GM12878 (cell line): ENCODE measurements around the gene PRX. TPM values are rescaled to one million over a fixed set of nuclear protein-coding genes. Genes with fewer than 3 reads are reported as not detected.

ENCODE experiments used
- DPF2 ChIP-seq: fragments of 450-650 bp; IDR thresholded peaks from 2 replicates; pipeline ENCODE4 v1.6.1; 2017; ENCODE audit warnings: mild to moderate bottlenecking
- E2F8 ChIP-seq: fragments of 450-650 bp; IDR thresholded peaks from 2 replicates; pipeline ENCODE4 v1.6.1; 2018; ENCODE audit warnings: mild to moderate bottlenecking, low read depth, moderate library complexity; ENCODE audit not compliant: partially characterized antibody
- E4F1 ChIP-seq: fragments of 450-650 bp; IDR thresholded peaks from 2 replicates; pipeline ENCODE4 v1.6.1; 2018; ENCODE audit warnings: borderline replicate concordance, mild to moderate bottlenecking; ENCODE audit not compliant: partially characterized antibody
- GATAD2B ChIP-seq: fragments of 450-650 bp; conservative IDR thresholded peaks from 2 replicates; pipeline ENCODE4 v1.6.1; 2017; ENCODE audit warnings: low read depth, mild to moderate bottlenecking, moderate library complexity
- IKZF1 ChIP-seq: fragments of 450-650 bp; conservative IDR thresholded peaks from 2 replicates; pipeline ENCODE4 v1.6.1; 2017; ENCODE audit warnings: antibody characterized with exemption, mild to moderate bottlenecking
- MTA2 ChIP-seq: fragments of 450-650 bp; IDR thresholded peaks from 2 replicates; pipeline ENCODE4 v1.6.1; 2016; ENCODE audit warnings: low read depth, mild to moderate bottlenecking, moderate library complexity
- NFIC ChIP-seq: IDR thresholded peaks from 2 replicates; pipeline ENCODE4 v1.6.1; 2012; ENCODE audit warnings: low read depth, mild to moderate bottlenecking, inconsistent platforms, low read length, moderate library complexity
- NR2F1 ChIP-seq: fragments of 450-650 bp; conservative IDR thresholded peaks from 2 replicates; pipeline ENCODE4 v1.6.1; 2017; ENCODE audit warnings: mild to moderate bottlenecking
- POU2F2 ChIP-seq: IDR thresholded peaks from 3 replicates; pipeline ENCODE4 v1.6.1; 2011; ENCODE audit warnings: low read depth, mild to moderate bottlenecking, low read length, borderline replicate concordance
- RUNX3 ChIP-seq: IDR thresholded peaks from 2 replicates; pipeline ENCODE4 v1.6.1; 2012; ENCODE audit warnings: low read length, inconsistent platforms
- SKIL ChIP-seq: fragments of 450-650 bp; IDR thresholded peaks from 2 replicates; pipeline ENCODE4 v1.6.1; 2017; ENCODE audit warnings: mild to moderate bottlenecking, low read depth, inconsistent platforms; ENCODE audit not compliant: poor library complexity, severe bottlenecking
- TBL1XR1 ChIP-seq: IDR thresholded peaks from 2 replicates; pipeline ENCODE4 v1.6.1; 2012; ENCODE audit warnings: low read depth, low read length, improper control_type of control experiment
- polyA plus RNA-seq, 11 experiments: library from polyadenylated mRNA; depleted of rRNA in 4 of 11; unstranded in 6 of 11; stranded (reverse) in 5 of 11; fragments of >200 nt; fragmentation: Nextera tagmentation in 4 of 11; fragmentation: Illumina TruSeq in 1 of 11; extraction: Ambion mirVana in 4 of 11; extraction: Trizol in 1 of 11; gene quantifications; 1 replicate in 1 of 11; 2 replicates in 10 of 11; pipeline versions ENCODE4 v1.2.1 to v1.2.3, GENCODE V29; 2011 to 2016; ENCODE audit warnings: inconsistent platforms in 2 of 11, missing spikeins in 2 of 11, low read depth in 1 of 11
- total RNA-seq, 4 experiments: library from RNA; depleted of rRNA in 3 of 4; stranded (reverse); fragments of >200 nt in 3 of 4; fragmentation: Illumina TruSeq in 1 of 4; extraction: Trizol in 1 of 4; gene quantifications; 2 replicates each; pipeline versions ENCODE4 v1.2.1 to v1.2.3, GENCODE V29; 2013 to 2021
- TF ChIP-seq, protein P1 (sequence below): fragments of 450-650 bp; IDR thresholded peaks from 2 replicates; pipeline ENCODE4 v1.6.1; 2016; ENCODE audit warnings: mild to moderate bottlenecking, moderate library complexity, borderline replicate concordance

PRX gene
- total and polyA plus RNA-seq, 10 of the 15 experiments (the other 5 are each of a cell fraction or from before 2014, with no cell fraction given), result 0.02 to 1.4 (median 0.54) TPM; not detected in 1

GRCh38 chr19:40433391-40434216, 20.4 kb upstream of the PRX start (continued):
- TF ChIP-seq E4F1 (no peak), SKIL (no peak), GATAD2B (0 out of 2 replicates have a peak, but pooled peaks have one; percentile 32), RUNX3 (peak; percentile 21; the same call in 1 of the 2 replicates), TBL1XR1 (no peak), MTA2 (0 out of 2 replicates have a peak, but pooled peaks have one; percentile 29), DPF2 (peak; percentile 67), IKZF1 (peak; percentile 79), E2F8 (no peak), NR2F1 (0 out of 2 replicates have a peak, but pooled peaks have one; percentile 11), POU2F2 (0 out of 3 replicates have a peak, but pooled peaks have one; percentile 22), NFIC (peak; percentile 42; the same call in 1 of the 2 replicates)
- TF ChIP-seq, protein P1, sequence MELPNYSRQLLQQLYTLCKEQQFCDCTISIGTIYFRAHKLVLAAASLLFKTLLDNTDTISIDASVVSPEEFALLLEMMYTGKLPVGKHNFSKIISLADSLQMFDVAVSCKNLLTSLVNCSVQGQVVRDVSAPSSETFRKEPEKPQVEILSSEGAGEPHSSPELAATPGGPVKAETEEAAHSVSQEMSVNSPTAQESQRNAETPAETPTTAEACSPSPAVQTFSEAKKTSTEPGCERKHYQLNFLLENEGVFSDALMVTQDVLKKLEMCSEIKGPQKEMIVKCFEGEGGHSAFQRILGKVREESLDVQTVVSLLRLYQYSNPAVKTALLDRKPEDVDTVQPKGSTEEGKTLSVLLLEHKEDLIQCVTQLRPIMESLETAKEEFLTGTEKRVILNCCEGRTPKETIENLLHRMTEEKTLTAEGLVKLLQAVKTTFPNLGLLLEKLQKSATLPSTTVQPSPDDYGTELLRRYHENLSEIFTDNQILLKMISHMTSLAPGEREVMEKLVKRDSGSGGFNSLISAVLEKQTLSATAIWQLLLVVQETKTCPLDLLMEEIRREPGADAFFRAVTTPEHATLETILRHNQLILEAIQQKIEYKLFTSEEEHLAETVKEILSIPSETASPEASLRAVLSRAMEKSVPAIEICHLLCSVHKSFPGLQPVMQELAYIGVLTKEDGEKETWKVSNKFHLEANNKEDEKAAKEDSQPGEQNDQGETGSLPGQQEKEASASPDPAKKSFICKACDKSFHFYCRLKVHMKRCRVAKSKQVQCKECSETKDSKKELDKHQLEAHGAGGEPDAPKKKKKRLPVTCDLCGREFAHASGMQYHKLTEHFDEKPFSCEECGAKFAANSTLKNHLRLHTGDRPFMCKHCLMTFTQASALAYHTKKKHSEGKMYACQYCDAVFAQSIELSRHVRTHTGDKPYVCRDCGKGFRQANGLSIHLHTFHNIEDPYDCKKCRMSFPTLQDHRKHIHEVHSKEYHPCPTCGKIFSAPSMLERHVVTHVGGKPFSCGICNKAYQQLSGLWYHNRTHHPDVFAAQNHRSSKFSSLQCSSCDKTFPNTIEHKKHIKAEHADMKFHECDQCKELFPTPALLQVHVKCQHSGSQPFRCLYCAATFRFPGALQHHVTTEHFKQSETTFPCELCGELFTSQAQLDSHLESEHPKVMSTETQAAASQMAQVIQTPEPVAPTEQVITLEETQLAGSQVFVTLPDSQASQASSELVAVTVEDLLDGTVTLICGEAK, result no peak
